Liver (tissue), 9 donors: Measurements from ENCODE around the gene CYP2J2. TPM values are rescaled to one million over a fixed set of nuclear protein-coding genes. Genes with fewer than 3 reads are reported as not detected.
"Not testable (repeated sequence)": the region's sequence is repeated elsewhere in the genome, so short reads cannot be mapped to it uniquely, and the experiment has no call there.

Experiments used
- DNase-seq: peaks from one replicate; pipeline ENCODE4 v3.0.0-alpha.2; 2017; ENCODE audit warnings: low spot score
- H3K27ac ChIP-seq, 2 donors: one replicate each; pipeline ENCODE4 v1.7.0; 2013; ENCODE audit warnings: inconsistent platforms in 2 of 2, low read length in 2 of 2, control low read depth in 1 of 2, low read depth in 1 of 2, mild to moderate bottlenecking in 1 of 2
- H3K27me3 ChIP-seq, 4 donors: one replicate each; pipeline versions ENCODE4 v1.6.1 to v1.7.0; 2013; ENCODE audit warnings: low read length in 3 of 4, inconsistent platforms in 1 of 4, mild to moderate bottlenecking in 1 of 4, moderate library complexity in 1 of 4; ENCODE audit not compliant: control insufficient read depth in 4 of 4, insufficient read depth in 4 of 4
- H3K36me3 ChIP-seq, 4 donors: one replicate each; pipeline versions ENCODE4 v1.6.1 to v1.7.0; 2013; ENCODE audit warnings: low read length in 3 of 4, mild to moderate bottlenecking in 3 of 4, low read depth in 1 of 4, moderate library complexity in 1 of 4; ENCODE audit not compliant: control insufficient read depth in 4 of 4, insufficient read depth in 3 of 4
- H3K4me1 ChIP-seq, 4 donors: one replicate each; pipeline versions ENCODE4 v1.6.1 to v1.7.0; 2013; ENCODE audit warnings: low read length in 3 of 4, mild to moderate bottlenecking in 3 of 4, moderate library complexity in 1 of 4; ENCODE audit not compliant: control insufficient read depth in 4 of 4, insufficient read depth in 4 of 4
- H3K4me3 ChIP-seq, 3 donors: one replicate each; pipeline versions ENCODE4 v1.6.1 to v1.7.0; 2013; ENCODE audit warnings: low read length in 3 of 3, control low read depth in 1 of 3, low read depth in 1 of 3, mild to moderate bottlenecking in 1 of 3
- H3K9ac ChIP-seq, 2 donors: one replicate each; pipeline ENCODE4 v1.7.0; 2013; ENCODE audit warnings: low read length in 2 of 2, mild to moderate bottlenecking in 2 of 2, moderate library complexity in 2 of 2, control low read depth in 1 of 2, low read depth in 1 of 2
- H3K9me3 ChIP-seq, 4 donors: one replicate each; pipeline versions ENCODE4 v1.6.1 to v1.7.0; 2013; ENCODE audit warnings: low read length in 3 of 4; ENCODE audit not compliant: control insufficient read depth in 4 of 4
- EGR1 ChIP-seq, 2 donors: IDR thresholded peaks; 2 replicates each; pipeline ENCODE4 v1.6.1; 2016 to 2018; ENCODE audit warnings: antibody characterized with exemption in 2 of 2, low read depth in 2 of 2
- FOXA1 ChIP-seq: IDR thresholded peaks from 2 replicates; pipeline ENCODE4 v1.6.1; 2016; ENCODE audit warnings: antibody characterized with exemption
- FOXA2 ChIP-seq: IDR thresholded peaks from 2 replicates; pipeline ENCODE4 v1.6.1; 2016; ENCODE audit warnings: antibody characterized with exemption
- GABPA ChIP-seq, 2 donors: IDR thresholded peaks in 1 of 2; conservative IDR thresholded peaks in 1 of 2; 2 replicates each; pipeline ENCODE4 v1.6.1; 2016; ENCODE audit warnings: antibody characterized with exemption in 2 of 2, mild to moderate bottlenecking in 1 of 2, moderate library complexity in 1 of 2
- JUND ChIP-seq, 2 donors: IDR thresholded peaks; 2 replicates each; pipeline ENCODE4 v1.6.1; 2016; ENCODE audit warnings: antibody characterized with exemption in 2 of 2
- MAX ChIP-seq: IDR thresholded peaks from 2 replicates; pipeline ENCODE4 v1.6.1; 2016; ENCODE audit warnings: antibody characterized with exemption
- NR2F2 ChIP-seq: IDR thresholded peaks from 2 replicates; pipeline ENCODE4 v1.6.1; 2016; ENCODE audit warnings: antibody characterized with exemption
- RXRA ChIP-seq, 2 donors: IDR thresholded peaks; 2 replicates each; pipeline ENCODE4 v1.6.1; 2017 to 2018; ENCODE audit warnings: antibody characterized with exemption in 2 of 2, mild to moderate bottlenecking in 1 of 2
- SP1 ChIP-seq: IDR thresholded peaks from 2 replicates; pipeline ENCODE4 v1.6.1; 2018; ENCODE audit warnings: antibody characterized with exemption, mild to moderate bottlenecking
- TAF1 ChIP-seq: conservative IDR thresholded peaks from 2 replicates; pipeline ENCODE4 v1.6.1; 2016; ENCODE audit warnings: antibody characterized with exemption, mild to moderate bottlenecking
- YY1 ChIP-seq: IDR thresholded peaks from 2 replicates; pipeline ENCODE4 v1.6.1; 2016; ENCODE audit warnings: antibody characterized with exemption, mild to moderate bottlenecking
- WGBS: extraction: QIAGEN DNeasy Blood & Tissue Kit; methylation state at CpG from one replicate; pipeline ENCODE4 v1.1.7; 2013; 5-methylcytosine and 5-hydroxymethylcytosine counted together
- polyA plus RNA-seq, 2 donors: library from polyadenylated mRNA; stranded (reverse) in 1 of 2; unstranded in 1 of 2; fragments of 200-250 nt in 1 of 2; fragments of >200 nt in 1 of 2; fragmentation: Nextera tagmentation in 1 of 2; extraction: Ambion mirVana in 1 of 2; gene quantifications; one replicate each; pipeline versions ENCODE4 v1.2.1 to v1.2.3, GENCODE V29; 2013 to 2015
- total RNA-seq, 2 donors: library from RNA; depleted of rRNA; stranded (reverse); fragments of >200 nt; gene quantifications; one replicate each; pipeline ENCODE4 v1.2.3, GENCODE V29; 2014
- TF ChIP-seq, protein P1 (sequence below): fragments of 150-350 bp; IDR thresholded peaks from 2 replicates; pipeline ENCODE4 v1.5.1; 2017; ENCODE audit warnings: improper control_type of control experiment, low read depth, low read length; ENCODE audit not compliant: missing input control
- TF ChIP-seq, protein P2 (sequence below): IDR thresholded peaks from 2 replicates; pipeline ENCODE4 v1.6.1; 2016; ENCODE audit warnings: antibody characterized with exemption
- TF ChIP-seq, protein P3 (sequence below): IDR thresholded peaks from 2 replicates; pipeline ENCODE4 v1.6.1; 2016; ENCODE audit warnings: antibody characterized with exemption
- TF ChIP-seq, protein P4 (sequence below): IDR thresholded peaks from 2 replicates; pipeline ENCODE4 v1.6.1; 2016; ENCODE audit warnings: antibody characterized with exemption, mild to moderate bottlenecking
- donor health status: healthy.
- donor health status: healthy.
- donor health status: healthy.
- donor health status: healthy.
- donor health status: healthy.

Gene CYP2J2
- total and polyA plus RNA-seq, 4 donors: 29.4 to 77.9 (median 58.9) TPM

DNA sequence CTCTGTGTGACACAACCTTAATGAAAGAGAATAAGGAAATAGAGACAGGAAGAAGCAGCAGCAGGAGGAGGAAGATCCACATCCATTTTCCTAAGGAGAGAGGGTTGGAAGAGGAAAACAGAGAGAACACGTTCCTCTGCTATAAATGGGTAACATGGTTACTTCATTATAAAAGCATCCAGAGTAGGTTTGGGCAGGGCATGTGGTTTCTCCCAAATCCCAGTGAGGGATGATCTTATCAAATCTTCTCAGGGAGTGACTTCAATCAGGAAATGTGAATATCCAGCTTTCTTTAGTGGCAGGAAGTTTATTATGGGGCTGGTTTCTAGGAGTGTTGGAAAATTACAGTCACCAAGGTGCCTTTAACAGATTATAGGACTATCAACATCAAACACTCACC lies 11.1 kb downstream of the CYP2J2 start:
- Histone ChIP-seq H3K27me3 (no peaks in the 10 kb centered on the region), H3K9me3 (no peaks in the 10 kb centered on the region), H3K9ac (no peak overlapping the region), H3K27ac (no peak overlapping the region), H3K4me1 (peaks cover 3 to 9% (median 8%) of the 10 kb centered on the region in 4 donors), H3K36me3 (peaks cover 1 to 19% (median 12%) of the 10 kb centered on the region in 4 donors), H3K4me3 (no peak overlapping the region)
- TF ChIP-seq FOXA2 (no peak), GABPA (IDR thresholded peaks at IDR 0.05 in 1 of 2, conservative IDR thresholded peaks at IDR 0.05 in 1 of 2) (no peak), EGR1 (IDR thresholded peaks at IDR 0.05; ENCODE audit: low read depth in 2 of 2) (no peak), JUND (IDR thresholded peaks at IDR 0.05) (no peak), MAX (no peak), RXRA (IDR thresholded peaks at IDR 0.05) (no peak), YY1 (no peak), FOXA1 (no peak), TAF1 (no peak), NR2F2 (no peak)
- TF ChIP-seq, protein P1, sequence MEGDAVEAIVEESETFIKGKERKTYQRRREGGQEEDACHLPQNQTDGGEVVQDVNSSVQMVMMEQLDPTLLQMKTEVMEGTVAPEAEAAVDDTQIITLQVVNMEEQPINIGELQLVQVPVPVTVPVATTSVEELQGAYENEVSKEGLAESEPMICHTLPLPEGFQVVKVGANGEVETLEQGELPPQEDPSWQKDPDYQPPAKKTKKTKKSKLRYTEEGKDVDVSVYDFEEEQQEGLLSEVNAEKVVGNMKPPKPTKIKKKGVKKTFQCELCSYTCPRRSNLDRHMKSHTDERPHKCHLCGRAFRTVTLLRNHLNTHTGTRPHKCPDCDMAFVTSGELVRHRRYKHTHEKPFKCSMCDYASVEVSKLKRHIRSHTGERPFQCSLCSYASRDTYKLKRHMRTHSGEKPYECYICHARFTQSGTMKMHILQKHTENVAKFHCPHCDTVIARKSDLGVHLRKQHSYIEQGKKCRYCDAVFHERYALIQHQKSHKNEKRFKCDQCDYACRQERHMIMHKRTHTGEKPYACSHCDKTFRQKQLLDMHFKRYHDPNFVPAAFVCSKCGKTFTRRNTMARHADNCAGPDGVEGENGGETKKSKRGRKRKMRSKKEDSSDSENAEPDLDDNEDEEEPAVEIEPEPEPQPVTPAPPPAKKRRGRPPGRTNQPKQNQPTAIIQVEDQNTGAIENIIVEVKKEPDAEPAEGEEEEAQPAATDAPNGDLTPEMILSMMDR: no peak
- TF ChIP-seq, protein P2, sequence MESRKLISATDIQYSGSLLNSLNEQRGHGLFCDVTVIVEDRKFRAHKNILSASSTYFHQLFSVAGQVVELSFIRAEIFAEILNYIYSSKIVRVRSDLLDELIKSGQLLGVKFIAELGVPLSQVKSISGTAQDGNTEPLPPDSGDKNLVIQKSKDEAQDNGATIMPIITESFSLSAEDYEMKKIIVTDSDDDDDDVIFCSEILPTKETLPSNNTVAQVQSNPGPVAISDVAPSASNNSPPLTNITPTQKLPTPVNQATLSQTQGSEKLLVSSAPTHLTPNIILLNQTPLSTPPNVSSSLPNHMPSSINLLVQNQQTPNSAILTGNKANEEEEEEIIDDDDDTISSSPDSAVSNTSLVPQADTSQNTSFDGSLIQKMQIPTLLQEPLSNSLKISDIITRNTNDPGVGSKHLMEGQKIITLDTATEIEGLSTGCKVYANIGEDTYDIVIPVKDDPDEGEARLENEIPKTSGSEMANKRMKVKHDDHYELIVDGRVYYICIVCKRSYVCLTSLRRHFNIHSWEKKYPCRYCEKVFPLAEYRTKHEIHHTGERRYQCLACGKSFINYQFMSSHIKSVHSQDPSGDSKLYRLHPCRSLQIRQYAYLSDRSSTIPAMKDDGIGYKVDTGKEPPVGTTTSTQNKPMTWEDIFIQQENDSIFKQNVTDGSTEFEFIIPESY: no peak
- TF ChIP-seq, protein P3, sequence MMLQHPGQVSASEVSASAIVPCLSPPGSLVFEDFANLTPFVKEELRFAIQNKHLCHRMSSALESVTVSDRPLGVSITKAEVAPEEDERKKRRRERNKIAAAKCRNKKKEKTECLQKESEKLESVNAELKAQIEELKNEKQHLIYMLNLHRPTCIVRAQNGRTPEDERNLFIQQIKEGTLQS: no peak
- 72% methylated on average over 1 of the region's 1 CpG for WGBS
- no peak for DNase-seq

DNA sequence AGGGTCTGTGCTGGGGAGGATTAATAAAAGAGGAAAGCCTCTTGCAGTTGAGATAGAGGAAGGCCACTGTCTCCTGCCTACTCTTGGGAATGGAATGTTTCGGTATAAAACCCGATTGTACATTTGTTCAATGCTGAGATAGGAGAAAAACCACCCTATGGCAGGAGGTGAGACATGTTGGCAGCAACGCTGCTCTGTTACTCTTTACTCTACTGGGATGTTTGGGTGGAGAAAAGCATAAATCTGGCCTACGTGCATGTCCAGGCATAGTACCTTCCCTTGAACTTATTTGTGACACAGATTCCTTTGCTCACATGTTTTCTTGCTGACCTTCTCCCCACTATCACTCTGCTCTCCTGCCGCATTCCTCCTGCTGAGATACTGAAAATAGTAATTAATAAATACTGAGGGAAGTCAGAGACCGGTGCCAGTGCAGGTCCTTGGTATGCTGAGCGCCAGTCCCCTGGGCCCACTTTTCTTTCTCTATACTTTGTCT lies 11.7 kb downstream of the CYP2J2 start:
- not testable (repeated sequence) for H3K9me3 ChIP-seq, H3K9ac ChIP-seq, H3K27ac ChIP-seq, H3K4me1 ChIP-seq, H3K27me3 ChIP-seq, DNase-seq, H3K4me3 ChIP-seq
- 93% methylated on average over 7 of the region's 7 CpGs for WGBS
- peaks cover 1 to 20% (median 12%) of the 10 kb centered on the region in 4 donors for H3K36me3 ChIP-seq

GRCh38 chr1:59908682-59909081 lies 17.9 kb downstream of the CYP2J2 start:
- Histone ChIP-seq H3K27me3 (no peaks in the 10 kb centered on the region), H3K36me3 (peaks cover 1 to 32% (median 19%) of the 10 kb centered on the region in 4 donors), H3K27ac (peak overlapping the region; percentile 54 to 67), H3K4me3 (no peak overlapping the region), H3K9ac (no peak overlapping the region), H3K9me3 (no peaks in the 10 kb centered on the region), H3K4me1 (peaks cover 4 to 32% (median 12%) of the 10 kb centered on the region in 4 donors)
- DNase-seq: no peak
- 39% methylated on average over 2 of the region's 2 CpGs for WGBS
- TF ChIP-seq SP1 (peak; percentile 100), MAX (peak; percentile 91), RXRA (IDR thresholded peaks at IDR 0.05) (peak; percentile 99 to 100)
- TF ChIP-seq, protein P2: peak; percentile 87
- TF ChIP-seq, protein P4, sequence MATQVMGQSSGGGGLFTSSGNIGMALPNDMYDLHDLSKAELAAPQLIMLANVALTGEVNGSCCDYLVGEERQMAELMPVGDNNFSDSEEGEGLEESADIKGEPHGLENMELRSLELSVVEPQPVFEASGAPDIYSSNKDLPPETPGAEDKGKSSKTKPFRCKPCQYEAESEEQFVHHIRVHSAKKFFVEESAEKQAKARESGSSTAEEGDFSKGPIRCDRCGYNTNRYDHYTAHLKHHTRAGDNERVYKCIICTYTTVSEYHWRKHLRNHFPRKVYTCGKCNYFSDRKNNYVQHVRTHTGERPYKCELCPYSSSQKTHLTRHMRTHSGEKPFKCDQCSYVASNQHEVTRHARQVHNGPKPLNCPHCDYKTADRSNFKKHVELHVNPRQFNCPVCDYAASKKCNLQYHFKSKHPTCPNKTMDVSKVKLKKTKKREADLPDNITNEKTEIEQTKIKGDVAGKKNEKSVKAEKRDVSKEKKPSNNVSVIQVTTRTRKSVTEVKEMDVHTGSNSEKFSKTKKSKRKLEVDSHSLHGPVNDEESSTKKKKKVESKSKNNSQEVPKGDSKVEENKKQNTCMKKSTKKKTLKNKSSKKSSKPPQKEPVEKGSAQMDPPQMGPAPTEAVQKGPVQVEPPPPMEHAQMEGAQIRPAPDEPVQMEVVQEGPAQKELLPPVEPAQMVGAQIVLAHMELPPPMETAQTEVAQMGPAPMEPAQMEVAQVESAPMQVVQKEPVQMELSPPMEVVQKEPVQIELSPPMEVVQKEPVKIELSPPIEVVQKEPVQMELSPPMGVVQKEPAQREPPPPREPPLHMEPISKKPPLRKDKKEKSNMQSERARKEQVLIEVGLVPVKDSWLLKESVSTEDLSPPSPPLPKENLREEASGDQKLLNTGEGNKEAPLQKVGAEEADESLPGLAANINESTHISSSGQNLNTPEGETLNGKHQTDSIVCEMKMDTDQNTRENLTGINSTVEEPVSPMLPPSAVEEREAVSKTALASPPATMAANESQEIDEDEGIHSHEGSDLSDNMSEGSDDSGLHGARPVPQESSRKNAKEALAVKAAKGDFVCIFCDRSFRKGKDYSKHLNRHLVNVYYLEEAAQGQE: peak; percentile 83
